Measurements from ENCODE around the gene CEACAM1.
"Not testable (repeated sequence)": the region's sequence is repeated elsewhere in the genome, so short reads cannot be mapped to it uniquely, and the experiment has no call there.

- TF ChIP-seq, protein P1, sequence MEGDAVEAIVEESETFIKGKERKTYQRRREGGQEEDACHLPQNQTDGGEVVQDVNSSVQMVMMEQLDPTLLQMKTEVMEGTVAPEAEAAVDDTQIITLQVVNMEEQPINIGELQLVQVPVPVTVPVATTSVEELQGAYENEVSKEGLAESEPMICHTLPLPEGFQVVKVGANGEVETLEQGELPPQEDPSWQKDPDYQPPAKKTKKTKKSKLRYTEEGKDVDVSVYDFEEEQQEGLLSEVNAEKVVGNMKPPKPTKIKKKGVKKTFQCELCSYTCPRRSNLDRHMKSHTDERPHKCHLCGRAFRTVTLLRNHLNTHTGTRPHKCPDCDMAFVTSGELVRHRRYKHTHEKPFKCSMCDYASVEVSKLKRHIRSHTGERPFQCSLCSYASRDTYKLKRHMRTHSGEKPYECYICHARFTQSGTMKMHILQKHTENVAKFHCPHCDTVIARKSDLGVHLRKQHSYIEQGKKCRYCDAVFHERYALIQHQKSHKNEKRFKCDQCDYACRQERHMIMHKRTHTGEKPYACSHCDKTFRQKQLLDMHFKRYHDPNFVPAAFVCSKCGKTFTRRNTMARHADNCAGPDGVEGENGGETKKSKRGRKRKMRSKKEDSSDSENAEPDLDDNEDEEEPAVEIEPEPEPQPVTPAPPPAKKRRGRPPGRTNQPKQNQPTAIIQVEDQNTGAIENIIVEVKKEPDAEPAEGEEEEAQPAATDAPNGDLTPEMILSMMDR (IDR thresholded peaks at IDR 0.05): not testable (repeated sequence)
- TF ChIP-seq POLR2AphosphoS5 (IDR thresholded peaks at IDR 0.05; ENCODE audit: low read depth, low read length): not testable (repeated sequence)
Observed at GRCh38 chr19:42522262-42522661, 6.0 kb downstream of the CEACAM1 start.
